ENCODE data around the gene KCTD14.

KCTD14 gene

DNA sequence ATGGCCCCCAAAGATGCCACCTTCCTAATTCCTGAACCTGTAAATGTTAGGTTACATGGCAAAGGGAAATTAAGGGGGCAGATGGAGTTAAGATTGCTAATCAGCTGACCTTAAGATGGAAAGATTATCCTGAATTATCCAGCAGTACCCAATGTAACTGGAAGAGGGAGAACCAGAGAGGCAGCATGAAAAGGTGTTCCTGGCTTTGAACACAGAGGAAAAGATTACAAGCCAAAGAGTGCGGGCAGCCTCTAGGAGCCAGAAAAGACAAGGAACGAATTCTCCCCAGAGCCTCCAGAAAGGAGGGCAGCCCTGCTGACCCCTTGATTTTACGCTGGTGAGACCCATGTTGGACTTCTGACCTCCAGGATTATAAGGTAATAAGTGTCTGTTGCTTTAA lies 25.5 kb upstream of the KCTD14 start:
- peaks cover 5% of the 10 kb centered on the region for H3K4me1 ChIP-seq (ENCODE audit: insufficient read depth, low read length, severe bottlenecking)
- TF ChIP-seq, protein P1, sequence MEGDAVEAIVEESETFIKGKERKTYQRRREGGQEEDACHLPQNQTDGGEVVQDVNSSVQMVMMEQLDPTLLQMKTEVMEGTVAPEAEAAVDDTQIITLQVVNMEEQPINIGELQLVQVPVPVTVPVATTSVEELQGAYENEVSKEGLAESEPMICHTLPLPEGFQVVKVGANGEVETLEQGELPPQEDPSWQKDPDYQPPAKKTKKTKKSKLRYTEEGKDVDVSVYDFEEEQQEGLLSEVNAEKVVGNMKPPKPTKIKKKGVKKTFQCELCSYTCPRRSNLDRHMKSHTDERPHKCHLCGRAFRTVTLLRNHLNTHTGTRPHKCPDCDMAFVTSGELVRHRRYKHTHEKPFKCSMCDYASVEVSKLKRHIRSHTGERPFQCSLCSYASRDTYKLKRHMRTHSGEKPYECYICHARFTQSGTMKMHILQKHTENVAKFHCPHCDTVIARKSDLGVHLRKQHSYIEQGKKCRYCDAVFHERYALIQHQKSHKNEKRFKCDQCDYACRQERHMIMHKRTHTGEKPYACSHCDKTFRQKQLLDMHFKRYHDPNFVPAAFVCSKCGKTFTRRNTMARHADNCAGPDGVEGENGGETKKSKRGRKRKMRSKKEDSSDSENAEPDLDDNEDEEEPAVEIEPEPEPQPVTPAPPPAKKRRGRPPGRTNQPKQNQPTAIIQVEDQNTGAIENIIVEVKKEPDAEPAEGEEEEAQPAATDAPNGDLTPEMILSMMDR (IDR thresholded peaks at IDR 0.05; ENCODE audit: low read length), result no peak
- no peak for TF ChIP-seq EZH2 (IDR thresholded peaks at IDR 0.05; ENCODE audit: borderline replicate concordance, low read length)
- no peaks in the 10 kb centered on the region for H3K27me3 ChIP-seq (ENCODE audit: insufficient read depth, low read length)
- no peaks in the 10 kb centered on the region for H3K36me3 ChIP-seq (ENCODE audit: insufficient read depth, low read length)
- H3K27ac ChIP-seq (ENCODE audit: low read depth, low read length, poor library complexity, severe bottlenecking), result no peak overlapping the region
- H2AFZ ChIP-seq (ENCODE audit: low read length), result peak overlapping the region; percentile 40; the same call in 1 of the 2 replicates
- no peak overlapping the region for H3K9ac ChIP-seq (ENCODE audit: low read length)
- no peaks in the 10 kb centered on the region for H3K9me2 ChIP-seq (ENCODE audit: low read depth, low read length)
- no peaks in the 10 kb centered on the region for H3F3A ChIP-seq (ENCODE audit: insufficient read depth, low read length)
- no peaks in the 10 kb centered on the region for H3K79me2 ChIP-seq (ENCODE audit: insufficient read depth, low read length)
- no peaks in the 10 kb centered on the region for H3K9me3 ChIP-seq (ENCODE audit: low read length)
- no peak overlapping the region for H3K4me3 ChIP-seq (ENCODE audit: low read depth, low read length, poor library complexity, severe bottlenecking)
- no peaks in the 10 kb centered on the region for H4K20me1 ChIP-seq (ENCODE audit: insufficient read depth, low read length)
- no peak overlapping the region for H3K4me2 ChIP-seq (ENCODE audit: low read length)

GRCh38 chr11:78046486-78046854 lies 23.4 kb upstream of the KCTD14 start:
- Histone ChIP-seq H3K4me2 (ENCODE audit: low read length) (peak overlapping the region; percentile 65; the same call in 1 of the 2 replicates), H3K9ac (ENCODE audit: low read length) (no peak overlapping the region), H2AFZ (ENCODE audit: low read length) (no peak overlapping the region), H3K4me3 (ENCODE audit: low read depth, low read length, poor library complexity, severe bottlenecking) (no peak overlapping the region), H3K27ac (ENCODE audit: low read depth, low read length, poor library complexity, severe bottlenecking) (no peak overlapping the region), H3K36me3 (ENCODE audit: insufficient read depth, low read length) (no peaks in the 10 kb centered on the region), H3K9me2 (ENCODE audit: low read depth, low read length) (no peaks in the 10 kb centered on the region), H4K20me1 (ENCODE audit: insufficient read depth, low read length) (no peaks in the 10 kb centered on the region), H3F3A (ENCODE audit: insufficient read depth, low read length) (no peaks in the 10 kb centered on the region), H3K79me2 (ENCODE audit: insufficient read depth, low read length) (no peaks in the 10 kb centered on the region), H3K27me3 (ENCODE audit: insufficient read depth, low read length) (no peaks in the 10 kb centered on the region), H3K4me1 (ENCODE audit: insufficient read depth, low read length, severe bottlenecking) (peaks cover 5% of the 10 kb centered on the region), H3K9me3 (ENCODE audit: low read length) (no peaks in the 10 kb centered on the region)
- TF ChIP-seq, protein P1 (IDR thresholded peaks at IDR 0.05; ENCODE audit: low read length), result no peak; the same call in 1 of the 2 replicates
- no peak for TF ChIP-seq EZH2 (IDR thresholded peaks at IDR 0.05; ENCODE audit: borderline replicate concordance, low read length)

- Histone ChIP-seq H3K9ac (ENCODE audit: low read length) (no peak overlapping the region), H3K27ac (ENCODE audit: low read depth, low read length, poor library complexity, severe bottlenecking) (no peak overlapping the region), H3K27me3 (ENCODE audit: insufficient read depth, low read length) (no peaks in the 10 kb centered on the region), H3K4me1 (ENCODE audit: insufficient read depth, low read length, severe bottlenecking) (peaks cover 5% of the 10 kb centered on the region), H3F3A (ENCODE audit: insufficient read depth, low read length) (no peaks in the 10 kb centered on the region), H3K36me3 (ENCODE audit: insufficient read depth, low read length) (no peaks in the 10 kb centered on the region), H3K9me3 (ENCODE audit: low read length) (no peaks in the 10 kb centered on the region), H3K4me3 (ENCODE audit: low read depth, low read length, poor library complexity, severe bottlenecking) (peak overlapping the region; percentile 47), H3K9me2 (ENCODE audit: low read depth, low read length) (no peaks in the 10 kb centered on the region), H3K79me2 (ENCODE audit: insufficient read depth, low read length) (no peaks in the 10 kb centered on the region), H2AFZ (ENCODE audit: low read length) (no peak overlapping the region), H3K4me2 (ENCODE audit: low read length) (peak overlapping the region; percentile 65), H4K20me1 (ENCODE audit: insufficient read depth, low read length) (no peaks in the 10 kb centered on the region)
- no peak for TF ChIP-seq EZH2 (IDR thresholded peaks at IDR 0.05; ENCODE audit: borderline replicate concordance, low read length)
- TF ChIP-seq, protein P1 (IDR thresholded peaks at IDR 0.05; ENCODE audit: low read length), result peak; percentile 99
Observed at GRCh38 chr11:78045851-78046485, 22.9 kb upstream of the KCTD14 start.
